ENCODE results near the gene PPM1J. TPM values are rescaled to one million over a fixed set of nuclear protein-coding genes. Genes with fewer than 3 reads are reported as not detected.
A peak's percentile ranks its signal among the peaks of the same experiment; 100 is the strongest.

The PPM1J gene
- total and polyA plus RNA-seq, 9 of the 15 experiments (the other 6 are each of a cell fraction or from before 2014, with no cell fraction given), result 0.25 to 10.5 (median 4.2) TPM

GRCh38 chr1:112699425-112700144, 15.5 kb downstream of the PPM1J start (continued):
- TF ChIP-seq THRAP3 (IDR thresholded peaks at IDR 0.05; ENCODE audit: borderline replicate concordance) (no peak), ZKSCAN8 (CRISPR knock-in tag; IDR thresholded peaks at IDR 0.05) (peak; percentile 24; the same call in 1 of the 2 replicates), HDAC2 (IDR thresholded peaks at IDR 0.05) (no peak), ZNF589 (CRISPR knock-in tag; IDR thresholded peaks at IDR 0.05; ENCODE audit: low read depth) (peak; percentile 23)

GRCh38 chr1:112698366-112699310, 16.5 kb downstream of the PPM1J start:
- Histone ChIP-seq H3K27ac (ENCODE audit: extremely low read depth, low read depth, low read length) (peak overlapping the region; percentile 97), H3K36me3 (ENCODE audit: control insufficient read depth, insufficient read depth, low read length) (peaks cover 87% of the 10 kb centered on the region)
- CTCF ChIA-PET (ENCODE audit: low intra/inter-chr PET ratio), result no interaction called here
- TF ChIP-seq GABPA (tag; conservative IDR thresholded peaks at IDR 0.05; ENCODE audit: low read depth) (no peak), GTF3C2 (IDR thresholded peaks at IDR 0.05; ENCODE audit: borderline replicate concordance, extremely low read depth, insufficient read length) (no peak), NR2C2 (CRISPR knock-in tag; IDR thresholded peaks at IDR 0.05) (no peak), NR2C2 (tag; IDR thresholded peaks at IDR 0.05) (no peak), MTA1 (IDR thresholded peaks at IDR 0.05; ENCODE audit: borderline replicate concordance) (0 out of 2 replicates have a peak, but pooled peaks have one; percentile 18), TEAD4 (IDR thresholded peaks at IDR 0.05; ENCODE audit: low read length) (peak; percentile 59; the same call in 1 of the 2 replicates), TEAD4 (CRISPR knock-in tag; IDR thresholded peaks at IDR 0.05; ENCODE audit: borderline replicate concordance) (no peak), VEZF1 (CRISPR knock-in tag; IDR thresholded peaks at IDR 0.05) (peak; percentile 47), ETV6 (IDR thresholded peaks at IDR 0.05; ENCODE audit: borderline replicate concordance in 1 of 2, low read depth in 2 of 2, low read length in 1 of 2) (no peak), ETV6 (CRISPR knock-in tag; IDR thresholded peaks at IDR 0.05; ENCODE audit: borderline replicate concordance) (no peak)

More at GRCh38 chr1:112698366-112699310, 16.5 kb downstream of the PPM1J start:
- H3K4me2 ChIP-seq (ENCODE audit: insufficient read depth, low read length), result peak overlapping the region; percentile 73
- in situ Hi-C loops (cut with MboI) (no loop called here), intact Hi-C loops (cut with micrococcal nuclease) (no loop called here)
- POLR2A ChIA-PET, result interaction anchor here (0.5 to 8.7 kb wide), 13 partner anchors 8 to 241 kb away, joined by 3 to 104 read pairs (median 4); partner anchors contain the start of genes MOV10, PPM1J and RHOC
- no TSS peak for BruUV-seq (replicated peaks)
- peak overlapping the region; percentile 82 to 88 for H3K9ac ChIP-seq (ENCODE audit: insufficient read depth in 1 of 2, low read depth in 2 of 2, low read length in 2 of 2)
- H3K79me2 ChIP-seq (ENCODE audit: control insufficient read depth, insufficient read depth, low read length), result peaks cover 39% of the 10 kb centered on the region
- H4K20me1 ChIP-seq (replicated peaks; ENCODE audit: control insufficient read depth, insufficient read depth, low read length), result no peaks in the 10 kb centered on the region
- H3K9me1 ChIP-seq (ENCODE audit: control insufficient read depth, insufficient read depth, low read length), result no peaks in the 10 kb centered on the region
- H3K27me3 ChIP-seq (ENCODE audit: control insufficient read depth in 2 of 2, insufficient read depth in 2 of 2, low read length in 2 of 2), result no peaks in the 10 kb centered on the region
- 26% methylated on average over 17 of the region's 17 CpGs for WGBS (ENCODE audit: insufficient coverage, low coverage, missing lambda C conversion rate)
- H3K9me3 ChIP-seq (replicated peaks; ENCODE audit: control insufficient read depth, insufficient read depth, low read depth, low read length), result no peaks in the 10 kb centered on the region
- no peak overlapping the region for H3K4me3 ChIP-seq
- H2AFZ ChIP-seq (ENCODE audit: low read depth, low read length), result no peak overlapping the region
- peak; percentile 74 to 82 (median 75) for DNase-seq (ENCODE audit: extremely low read depth in 1 of 4, low spot score in 3 of 4)
- peaks cover 72 to 76% of the 10 kb centered on the region in 2 experiments for H3K4me1 ChIP-seq (replicated peaks in 1 of 2; ENCODE audit: control insufficient read depth in 2 of 2, insufficient read depth in 2 of 2, low read length in 2 of 2)
- FAIRE-seq, result peak; percentile 35
- peak; percentile 25 for ATAC-seq
